Kidney epithelial cell (primary cell): ENCODE data around the gene CMTM2. TPM values are rescaled to one million over a fixed set of nuclear protein-coding genes. Genes with fewer than 3 reads are reported as not detected.

Experiments used
- DNase-seq: peaks from one replicate; pipeline ENCODE4 v3.0.0-alpha.2; 2010; ENCODE audit warnings: low read depth
- H3K27me3 ChIP-seq: 2 replicates; pipeline ENCODE4 v1.6.0; 2011; ENCODE audit warnings: low read length; ENCODE audit not compliant: control insufficient read depth, insufficient read depth
- H3K36me3 ChIP-seq: 2 replicates; pipeline ENCODE4 v1.5.1; 2011; ENCODE audit warnings: low read length; ENCODE audit not compliant: control insufficient read depth, insufficient read depth
- H3K4me3 ChIP-seq: 2 replicates; pipeline ENCODE4 v1.5.1; 2011; ENCODE audit warnings: low read depth, mild to moderate bottlenecking, control low read depth, low read length
- CTCF ChIP-seq: IDR thresholded peaks from 2 replicates; pipeline ENCODE4 v1.5.1; 2011; ENCODE audit warnings: mild to moderate bottlenecking, moderate library complexity, low read length, control low read depth, inconsistent platforms; ENCODE audit not compliant: insufficient read depth, poor library complexity, severe bottlenecking
- total RNA-seq: library from RNA; depleted of rRNA; stranded (reverse); fragments of >200 nt; gene quantifications from 2 replicates; pipeline ENCODE4 v1.2.3, GENCODE V29; 2015

CMTM2 gene
- total RNA-seq, 1 donor from 2014 or later = 0.54 TPM

DNA sequence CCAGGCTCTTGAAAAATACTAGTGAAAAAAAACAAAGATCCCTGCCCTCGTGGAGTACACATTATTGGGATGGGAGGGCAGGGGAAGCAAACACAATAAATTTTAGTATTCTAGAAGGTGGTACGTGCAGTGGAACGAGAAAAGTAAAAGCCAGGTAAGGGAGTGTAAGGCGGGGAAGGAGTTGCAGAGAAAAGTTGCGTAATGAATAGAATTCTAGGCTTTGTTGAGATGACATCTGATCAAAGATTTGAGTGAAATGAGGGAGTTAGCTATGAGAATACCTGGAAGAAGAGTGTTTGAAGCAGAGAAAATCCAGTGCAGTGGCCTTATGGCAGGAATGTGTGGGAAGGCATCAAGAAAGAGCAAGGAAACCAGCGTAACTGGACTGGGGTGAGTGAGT lies 24.8 kb upstream of the CMTM2 start:
- no peak for TF ChIP-seq CTCF
- H3K36me3 ChIP-seq = peaks cover 1% of the 10 kb centered on the region

DNA sequence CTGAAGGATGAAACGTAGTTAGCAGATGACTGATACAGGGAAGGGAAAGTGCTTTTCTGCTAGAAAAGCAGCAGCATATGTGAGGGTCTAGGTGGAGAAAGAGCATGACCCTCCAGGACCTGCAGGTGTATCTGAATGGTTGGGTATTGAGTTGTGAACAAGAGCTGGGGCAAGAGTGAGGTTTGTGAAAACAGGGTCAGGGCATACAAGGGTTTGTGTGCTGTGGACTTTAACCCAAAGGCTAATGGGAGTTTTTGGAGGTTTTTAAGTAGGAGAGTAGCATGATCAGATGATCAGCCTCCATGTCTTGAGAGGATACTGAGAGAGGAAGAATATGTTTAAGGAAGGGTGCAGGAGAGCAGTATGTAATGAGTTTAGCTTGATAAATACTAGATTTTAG lies 19.2 kb upstream of the CMTM2 start:
- no peak for DNase-seq
- TF ChIP-seq CTCF = no peak
- Histone ChIP-seq H3K27me3 (no peaks in the 10 kb centered on the region), H3K4me3 (no peak overlapping the region), H3K36me3 (peaks cover 3% of the 10 kb centered on the region)

More for the DNA sequence above, 24.8 kb upstream of the CMTM2 start:
- Histone ChIP-seq H3K4me3 (no peak overlapping the region), H3K27me3 (no peaks in the 10 kb centered on the region)
- no peak for DNase-seq

- DNase-seq = no peak
- Histone ChIP-seq H3K36me3 (peaks cover 3% of the 10 kb centered on the region), H3K4me3 (no peak overlapping the region), H3K27me3 (no peaks in the 10 kb centered on the region)
- no peak for TF ChIP-seq CTCF
These were observed 17.7 kb upstream of the CMTM2 start for GRCh38 chr16:66561381-66562080.

DNA sequence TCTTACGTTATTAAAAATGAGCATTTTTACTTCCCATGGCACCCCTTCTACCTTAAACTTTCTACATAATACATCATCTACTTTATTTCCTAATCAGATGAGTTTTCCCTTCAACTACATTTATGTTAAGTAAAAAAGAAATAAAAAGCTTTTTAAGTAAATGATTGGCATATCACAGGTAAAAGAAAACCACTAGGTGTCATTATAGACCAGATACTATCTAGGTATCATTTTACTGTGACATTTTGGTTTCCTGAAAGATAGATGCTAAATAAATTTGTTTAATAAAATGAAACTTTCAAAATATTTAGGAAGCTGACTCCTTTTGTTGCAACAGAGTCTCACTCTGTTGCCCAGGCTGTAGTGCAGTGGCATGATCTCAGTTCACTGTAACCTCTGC lies 16.9 kb upstream of the CMTM2 start:
- Histone ChIP-seq H3K4me3 (no peak overlapping the region), H3K27me3 (no peaks in the 10 kb centered on the region), H3K36me3 (peaks cover 3% of the 10 kb centered on the region)
- no peak for DNase-seq
- TF ChIP-seq CTCF = peak; percentile 2

DNA sequence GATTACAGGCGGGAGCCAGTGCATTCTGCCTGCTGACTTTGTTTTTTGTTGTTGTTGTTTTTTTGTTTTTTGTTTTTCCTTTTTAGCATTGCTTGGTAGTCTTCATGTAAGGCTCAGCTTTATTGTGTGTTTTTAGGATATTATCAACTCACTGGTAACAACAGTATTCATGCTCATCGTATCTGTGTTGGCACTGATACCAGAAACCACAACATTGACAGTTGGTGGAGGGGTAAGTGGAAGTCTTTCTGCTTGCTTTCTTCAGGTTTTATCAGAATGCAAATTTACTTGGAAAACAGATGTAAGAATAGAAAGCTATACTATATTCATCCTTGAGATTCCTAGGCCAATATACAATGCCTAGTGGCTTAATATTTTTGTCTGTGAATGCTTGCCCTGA lies 16.3 kb upstream of the CMTM2 start:
- Histone ChIP-seq H3K27me3 (no peaks in the 10 kb centered on the region), H3K4me3 (no peak overlapping the region), H3K36me3 (peaks cover 3% of the 10 kb centered on the region)
- TF ChIP-seq CTCF = no peak
- no peak for DNase-seq
